Measurements from ENCODE around the gene RAMP3.

DNA sequence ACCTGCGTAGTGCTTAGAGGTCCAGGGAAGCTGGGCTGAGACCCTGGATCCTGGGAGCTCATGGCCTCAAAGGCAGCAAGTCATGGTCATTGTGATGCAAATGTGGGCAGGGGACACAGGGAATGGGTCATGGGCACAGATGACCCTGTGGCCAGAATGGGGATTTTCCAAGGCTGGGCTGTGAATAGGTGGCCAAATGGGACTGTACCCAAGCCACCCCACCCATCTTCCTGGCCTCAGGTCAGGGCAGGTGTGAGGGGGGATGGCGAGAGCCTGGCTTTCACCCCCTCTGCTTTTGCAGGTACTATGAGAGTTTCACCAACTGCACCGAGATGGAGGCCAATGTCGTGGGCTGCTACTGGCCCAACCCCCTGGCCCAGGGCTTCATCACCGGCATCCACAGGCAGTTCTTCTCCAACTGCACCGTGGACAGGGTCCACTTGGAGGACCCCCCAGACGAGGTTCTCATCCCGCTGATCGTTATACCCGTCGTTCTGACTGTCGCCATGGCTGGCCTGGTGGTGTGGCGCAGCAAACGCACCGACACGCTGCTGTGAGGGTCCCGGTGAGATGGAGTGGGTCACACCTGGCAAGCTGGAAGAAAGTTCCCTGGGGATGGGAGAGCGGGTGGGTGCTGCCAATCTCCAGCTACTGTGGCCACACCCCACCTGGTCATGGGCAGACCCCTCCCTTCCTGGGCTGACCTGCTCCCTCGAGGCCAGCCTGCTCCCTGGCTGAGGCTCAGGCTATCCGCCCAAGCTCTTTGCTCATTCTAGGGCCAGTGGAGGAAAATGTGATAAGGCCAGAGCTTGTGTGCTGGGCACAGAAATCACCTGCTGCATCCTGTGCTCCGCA lies 25.5 kb downstream of the RAMP3 start:
- no peak for TF ChIP-seq CTCF (IDR thresholded peaks at IDR 0.05)
- no peak for TF ChIP-seq POLR2A (IDR thresholded peaks at IDR 0.05)

Measured in uterus (tissue), 2 donors.